GM18498 (cell line): ENCODE data around the gene FAS.
"Not testable (repeated sequence)": the region's sequence is repeated elsewhere in the genome, so short reads cannot be mapped to it uniquely, and the experiment has no call there.

Experiments
- ATAC-seq: cut with Tn5 transposase; IDR thresholded peaks from one replicate; pipeline ENCODE4 v1.9.1; 2021; ENCODE audit warnings: mild to moderate bottlenecking, moderate library complexity; ENCODE audit not compliant: unreplicated experiment

Gene FAS

GRCh38 chr10:88991899-88992320, 1.3 kb downstream of the FAS start:
- peak; percentile 3 for ATAC-seq

GRCh38 chr10:88992921-88993524, 2.4 kb downstream of the FAS start:
- ATAC-seq = no peak

DNA sequence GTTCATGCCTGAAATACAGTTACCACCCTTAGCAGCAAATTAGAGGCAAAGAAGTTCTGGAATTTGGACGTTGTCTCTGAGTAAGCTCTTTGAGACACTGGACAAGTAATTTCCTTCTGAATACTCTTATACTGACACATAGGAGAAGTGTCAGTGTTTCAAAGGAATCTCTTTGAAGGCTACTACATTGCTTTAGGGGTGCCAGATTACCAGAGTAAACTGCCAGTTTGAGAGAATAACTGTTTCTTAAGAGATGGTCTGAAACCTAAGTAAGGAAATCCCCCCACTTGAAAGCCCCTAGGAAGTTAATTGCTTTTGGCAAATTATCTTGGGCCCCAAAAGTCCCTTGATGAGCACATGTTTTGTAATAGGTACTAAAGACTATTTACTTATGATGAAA, 3.4 kb downstream of the FAS start:
- ATAC-seq = no peak

DNA sequence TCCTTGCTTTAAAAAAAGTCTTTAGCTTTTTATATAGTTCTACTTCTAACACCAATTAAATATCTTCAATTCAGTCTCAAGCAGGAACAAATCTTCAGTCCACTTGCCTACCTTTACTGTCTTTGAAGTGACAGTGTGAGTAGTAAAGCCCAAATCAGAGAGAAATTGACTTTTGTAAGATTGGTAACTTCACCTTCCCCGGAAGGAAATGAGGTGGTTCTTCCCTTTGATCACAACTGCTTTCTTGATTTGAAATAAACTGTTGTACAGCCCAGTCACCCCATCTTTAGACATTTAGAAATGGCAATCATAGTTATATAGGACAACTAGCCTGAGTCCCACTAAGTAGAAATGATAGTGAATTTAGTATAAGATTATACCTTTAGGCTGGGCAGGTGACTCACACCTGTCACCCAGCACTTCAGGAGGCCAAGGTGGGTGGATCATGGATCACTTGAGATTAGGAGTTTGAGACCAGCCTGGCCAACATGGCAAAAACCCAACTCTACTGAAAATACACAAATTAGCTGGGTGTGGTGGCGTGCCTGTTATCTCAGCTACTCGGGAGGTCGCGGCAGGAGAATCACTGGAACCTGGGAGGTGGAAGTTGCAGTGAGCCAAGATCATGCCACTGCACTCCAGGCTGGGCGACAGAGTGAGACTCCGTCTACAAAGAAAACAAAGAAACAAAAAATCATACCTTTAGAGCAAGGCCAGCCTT, 4.7 kb downstream of the FAS start:
- no peak for ATAC-seq

- ATAC-seq = peak; percentile 52
These were observed 6.3 kb downstream of the FAS start for GRCh38 chr10:88996927-88997326.

GRCh38 chr10:88999625-89000024, 9.0 kb downstream of the FAS start:
- no peak for ATAC-seq

DNA sequence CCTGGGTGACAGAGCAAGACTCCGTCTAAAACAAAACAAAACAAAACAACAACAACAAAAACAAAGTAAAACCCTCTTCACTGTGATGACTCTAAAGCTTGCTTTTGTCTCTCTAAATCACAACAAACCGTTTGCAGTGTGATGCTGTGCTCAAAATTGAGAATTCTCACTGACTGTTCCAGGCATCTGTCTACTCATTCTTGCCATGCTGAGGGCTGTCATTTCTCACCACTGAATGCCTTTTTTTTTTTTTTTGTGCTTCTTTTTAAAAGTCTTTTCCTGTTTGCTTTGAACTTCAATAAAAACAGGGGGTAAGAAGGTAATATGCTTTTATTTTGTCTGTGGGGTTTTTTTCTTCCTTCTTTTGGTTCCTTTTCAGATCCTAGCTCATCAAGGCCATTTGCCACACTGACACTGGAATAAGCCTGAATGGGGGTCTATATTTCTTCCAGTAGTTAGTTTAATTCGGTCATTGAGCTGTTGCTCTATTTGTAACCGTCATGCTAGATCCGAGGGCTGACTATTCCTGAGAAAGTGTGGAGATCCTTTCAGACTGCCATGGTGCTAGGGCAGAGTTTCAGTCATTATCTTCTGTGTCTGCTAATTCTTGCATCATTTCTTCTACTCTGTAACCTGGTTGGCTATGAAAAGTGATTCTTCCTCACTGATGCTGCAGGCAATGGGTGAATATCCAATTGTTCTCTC, 10.6 kb downstream of the FAS start:
- no peak for ATAC-seq

DNA sequence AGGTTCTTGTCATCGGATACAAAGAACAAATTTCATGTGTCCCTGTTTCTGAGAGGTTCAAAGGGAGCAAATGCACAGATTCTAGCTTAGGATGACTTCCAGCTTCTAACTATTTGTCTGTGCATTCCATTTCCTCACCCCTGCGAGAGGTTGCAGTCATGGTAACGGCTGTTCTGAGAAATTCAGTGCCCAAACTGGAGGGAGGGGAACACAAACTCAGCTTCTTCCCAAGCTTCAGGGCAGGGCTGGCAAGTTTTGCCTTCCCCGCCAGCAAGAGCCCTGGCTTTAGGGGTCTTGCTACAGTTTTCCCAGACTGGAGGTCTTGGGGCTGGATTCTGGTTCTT, 11.1 kb downstream of the FAS start:
- ATAC-seq = no peak

- no peak for ATAC-seq
These were observed 11.8 kb downstream of the FAS start for GRCh38 chr10:89002226-89002978.

GRCh38 chr10:89003344-89003743, 12.7 kb downstream of the FAS start:
- no peak for ATAC-seq

DNA sequence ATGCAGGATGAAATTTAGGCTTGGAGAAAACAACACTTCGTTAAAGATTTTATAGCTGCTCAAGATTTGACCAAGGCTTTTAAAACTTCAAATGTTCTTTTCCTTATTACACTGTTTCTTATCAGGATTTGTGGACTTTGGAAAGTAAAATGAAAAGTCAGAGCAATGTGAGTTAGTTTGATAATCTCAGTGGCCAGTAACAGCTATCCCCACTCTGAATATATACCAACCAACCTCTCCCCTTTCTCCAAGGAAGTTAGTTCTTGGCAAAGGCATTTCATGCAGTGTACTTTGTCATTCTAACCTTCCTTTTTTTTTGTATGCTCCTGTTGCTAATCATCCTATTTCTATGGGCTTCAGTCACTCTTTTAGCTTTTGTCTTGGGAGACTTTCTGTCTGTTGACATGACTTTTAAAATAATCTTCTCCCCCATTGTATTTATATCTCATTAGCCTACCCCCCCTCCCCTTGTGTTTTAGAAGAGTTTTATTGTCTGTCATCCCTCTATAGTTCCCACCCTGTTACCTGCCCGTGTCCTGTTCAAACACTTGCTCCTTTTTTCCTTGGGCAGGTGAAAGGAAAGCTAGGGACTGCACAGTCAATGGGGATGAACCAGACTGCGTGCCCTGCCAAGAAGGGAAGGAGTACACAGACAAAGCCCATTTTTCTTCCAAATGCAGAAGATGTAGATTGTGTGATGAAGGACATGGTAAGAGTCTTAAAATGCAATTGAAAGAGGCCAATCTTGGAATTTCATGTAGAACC, 16.7 kb downstream of the FAS start:
- ATAC-seq = no peak

DNA sequence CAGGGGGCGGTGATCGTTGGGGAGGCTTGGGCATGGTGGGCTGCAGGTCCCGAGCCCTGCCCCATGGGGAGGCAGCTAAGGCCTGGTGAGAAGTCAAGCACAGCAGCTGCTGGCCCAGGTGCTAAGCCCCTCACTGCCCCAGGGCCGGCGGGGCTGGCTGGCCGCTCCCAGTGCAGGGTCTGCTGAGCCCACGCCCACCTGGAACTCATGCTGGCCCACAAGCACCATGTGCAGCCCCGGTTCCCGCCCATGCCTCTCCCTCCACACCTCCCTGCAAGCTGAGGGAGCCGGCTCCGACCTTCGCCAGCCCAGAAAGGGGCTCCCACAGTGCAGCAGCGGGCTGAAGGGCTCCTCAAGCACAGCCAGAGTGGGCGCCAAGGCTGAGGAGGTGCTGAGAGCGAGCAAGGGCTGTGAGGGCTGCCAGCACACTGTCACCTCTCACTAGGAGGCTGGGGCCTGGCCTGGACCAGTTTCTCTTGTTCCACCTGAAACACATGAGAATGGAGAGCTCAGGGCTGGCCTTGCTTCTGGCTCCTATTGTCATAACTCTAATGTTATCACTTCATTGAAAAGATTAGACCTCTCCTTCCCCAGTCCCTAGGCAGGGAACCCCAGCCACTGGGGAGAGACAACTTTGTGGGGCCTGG, 28.2 kb downstream of the FAS start:
- not testable (repeated sequence) for ATAC-seq

DNA sequence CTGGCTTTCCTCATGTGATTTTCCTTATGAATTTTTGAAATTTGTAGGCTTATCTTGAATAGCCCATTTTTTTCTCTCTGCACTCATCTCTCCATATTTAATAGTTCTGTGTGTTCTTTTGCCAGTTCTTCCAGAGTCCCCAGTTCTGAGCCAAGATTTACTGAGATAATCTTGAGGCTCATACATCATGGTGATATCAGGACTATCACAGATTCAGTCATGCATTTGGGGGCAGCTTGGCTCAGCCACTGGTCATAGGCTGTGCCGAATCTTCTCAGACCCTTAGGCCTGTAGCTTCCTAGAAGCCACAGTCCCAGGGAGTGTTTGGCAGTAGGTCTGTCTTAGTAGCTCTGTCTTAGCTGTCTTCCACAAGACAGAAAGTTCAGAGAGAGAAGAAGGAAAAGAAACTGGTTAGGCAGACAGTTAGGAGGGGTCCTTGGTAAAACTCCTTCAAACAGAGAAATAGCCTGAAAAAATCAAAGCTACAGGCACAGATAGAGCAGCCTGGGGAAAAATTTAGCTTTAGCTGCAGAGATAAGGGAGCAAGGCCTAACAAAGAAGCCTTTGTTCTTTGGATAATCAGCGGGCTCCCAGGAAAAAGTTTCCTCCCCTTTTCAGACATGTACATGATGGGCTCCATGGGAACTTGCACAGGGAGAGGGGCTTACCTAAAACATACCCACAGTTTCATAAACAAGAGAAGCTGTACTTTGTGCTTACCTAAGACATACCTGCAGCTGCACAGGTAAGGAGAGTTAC, 29.1 kb downstream of the FAS start:
- no peak for ATAC-seq

DNA sequence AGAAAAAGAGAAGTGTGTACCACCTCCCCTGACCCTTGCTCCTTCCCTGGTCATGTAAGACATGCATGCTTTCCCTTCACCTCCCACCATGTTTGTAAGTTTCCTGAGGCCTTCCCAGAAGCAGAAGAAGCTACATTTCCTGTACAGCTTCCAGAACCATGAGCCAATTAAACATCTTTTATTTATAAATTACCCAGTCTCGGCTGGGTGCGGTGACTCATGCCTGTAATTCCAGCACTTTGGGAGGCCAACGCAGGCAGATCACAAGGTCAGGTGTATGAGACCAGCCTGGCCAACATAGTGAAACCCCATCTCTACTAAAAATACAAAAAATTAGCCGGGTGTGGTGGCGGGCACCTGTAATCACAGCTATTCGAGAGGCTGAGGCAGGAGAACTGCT, 30.9 kb downstream of the FAS start:
- ATAC-seq = not testable (repeated sequence)

DNA sequence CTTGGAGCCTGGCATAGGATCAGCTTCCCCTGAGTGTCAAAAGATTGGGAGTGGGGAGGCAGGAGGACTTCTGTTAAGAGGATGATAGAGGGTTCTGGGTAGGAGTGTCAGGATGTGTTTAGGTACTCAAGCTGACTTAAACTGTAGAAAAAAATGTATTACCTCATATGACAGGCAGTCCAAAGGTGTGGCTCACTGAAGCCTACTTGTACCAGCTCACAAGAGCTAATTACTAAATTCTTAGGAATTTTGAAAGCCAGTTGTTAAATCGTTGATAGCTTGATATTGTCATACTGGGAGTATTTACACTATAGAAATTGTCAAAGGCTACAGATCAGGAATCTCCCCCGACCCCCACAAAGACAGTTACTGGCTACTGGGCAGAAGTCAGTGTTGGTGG, 32.1 kb downstream of the FAS start:
- ATAC-seq = no peak

- ATAC-seq = no peak
These were observed 34.9 kb downstream of the FAS start for GRCh38 chr10:89025453-89025852.

- ATAC-seq = no peak
These were observed 38.6 kb downstream of the FAS start for GRCh38 chr10:89029181-89029580.

DNA sequence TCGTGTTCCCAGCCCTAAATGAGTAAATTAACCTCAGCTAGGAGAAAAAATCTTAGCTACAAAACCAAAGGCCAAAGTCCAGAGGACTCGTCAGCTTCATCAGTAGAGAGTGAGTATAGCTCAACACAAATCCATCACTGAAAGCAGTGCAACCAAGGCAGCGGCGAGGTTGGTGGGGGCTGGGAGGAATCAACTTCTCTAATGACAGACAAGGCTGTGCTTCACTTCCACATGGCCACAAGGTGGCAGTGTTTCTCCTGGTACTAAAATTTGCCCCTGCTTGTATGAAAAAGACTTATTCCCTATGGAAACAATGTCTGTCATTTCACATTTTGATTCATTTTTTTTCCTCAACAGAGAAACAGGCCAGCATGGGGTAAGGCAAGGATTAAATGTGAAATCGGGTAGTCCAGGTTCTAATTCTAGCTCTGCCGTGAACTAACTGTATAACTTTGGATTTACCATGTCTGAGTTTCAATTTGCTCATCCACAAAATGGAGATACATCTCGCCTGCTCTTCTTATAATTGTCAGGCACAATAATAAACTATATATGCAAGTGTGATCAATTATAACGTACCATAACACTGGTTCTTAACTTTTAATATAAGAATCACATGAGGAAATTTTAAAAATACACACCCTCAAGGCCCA, 39.3 kb downstream of the FAS start:
- no peak for ATAC-seq

- no peak for ATAC-seq
These were observed 40.2 kb downstream of the FAS start for GRCh38 chr10:89030791-89031190.
